ENCODE results near the gene SYT11. TPM values are rescaled to one million over a fixed set of nuclear protein-coding genes. Genes with fewer than 3 reads are reported as not detected.

SYT11 gene
- total RNA-seq, 1 experiment from 2014 or later = 1.9 TPM

DNA sequence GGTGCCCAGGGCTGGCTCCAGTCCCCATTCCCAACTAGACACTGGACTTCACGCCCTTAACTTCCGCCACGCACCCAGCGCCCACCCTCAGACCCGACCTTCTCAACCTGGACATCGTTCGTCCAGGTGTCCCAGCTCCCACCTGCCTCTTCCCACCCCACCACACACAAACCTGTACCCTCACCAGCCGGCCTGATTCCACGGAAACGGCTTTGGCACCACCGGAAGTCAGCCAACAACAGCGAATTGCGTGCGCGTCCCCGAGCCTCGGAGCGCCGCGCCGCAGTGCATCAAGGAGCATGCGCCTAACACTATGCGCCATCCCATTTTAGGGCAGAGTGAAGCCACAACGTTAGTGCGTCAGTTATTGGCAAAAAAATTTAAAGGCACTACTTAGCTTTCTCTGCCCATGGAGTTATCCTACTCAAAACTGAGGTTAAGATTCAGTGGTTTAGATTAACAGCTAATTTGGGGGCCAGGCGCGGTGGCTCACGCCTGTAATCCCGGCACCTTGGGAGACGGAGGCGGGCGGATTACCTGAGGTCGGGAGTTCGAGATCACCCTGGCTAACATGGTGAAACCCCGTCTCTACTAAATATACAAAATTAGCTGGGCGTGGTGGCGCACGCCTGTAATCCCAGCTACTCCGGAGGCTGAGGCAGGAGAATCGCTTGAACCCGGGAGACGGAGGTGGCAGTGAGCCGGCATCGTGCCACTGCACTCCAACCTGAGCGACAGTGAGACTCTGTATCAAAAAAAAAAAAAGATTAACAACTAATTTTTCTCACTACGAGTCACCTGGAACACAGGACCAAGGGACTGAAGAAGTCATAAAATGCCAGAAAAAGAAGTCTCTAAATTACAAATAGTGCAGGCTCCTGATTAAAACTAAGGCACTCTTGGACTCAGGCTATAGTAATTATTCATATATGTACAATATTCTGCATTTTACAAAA lies 2.1 kb upstream of the SYT11 start, which contains the start of gene GON4L:
TSS of gene GON4L (minus strand) at position 240 of the 956 bp plus-strand sequence. CDS start 3,434 bp downstream, outside the sequence.
- in situ Hi-C loops (cut with HindIII; ENCODE audit: low pct_unique_long_range_greater_than_20kb, low sequenced_read_pairs) = no loop called here
- DNase-seq (ENCODE audit: low read depth, low spot score) = peak; percentile 94

DNA sequence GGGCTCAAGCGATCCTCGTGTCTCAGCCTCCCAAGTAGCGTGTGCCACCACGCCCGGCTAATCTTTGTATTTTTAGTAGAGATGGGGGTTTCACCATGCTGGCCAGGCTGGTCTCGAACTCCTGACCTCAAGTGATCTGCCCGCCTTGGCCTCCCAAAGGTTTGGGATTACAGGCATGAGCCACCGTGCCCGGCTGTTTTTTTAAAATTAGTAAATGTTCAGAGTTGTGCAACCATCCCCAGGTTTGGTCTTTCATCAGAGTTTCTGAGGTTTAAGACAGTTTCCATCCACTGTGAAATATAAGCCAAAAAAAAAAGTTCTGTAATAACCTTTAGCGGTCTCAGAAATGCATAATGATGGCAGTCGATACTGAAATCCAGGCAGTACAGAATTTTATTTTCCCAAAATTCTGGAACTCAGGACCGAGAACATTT lies 550 bp upstream of the SYT11 start:
- in situ Hi-C loops (cut with HindIII; ENCODE audit: low pct_unique_long_range_greater_than_20kb, low sequenced_read_pairs) = no loop called here
- no peak for DNase-seq (ENCODE audit: low read depth, low spot score)

DNA sequence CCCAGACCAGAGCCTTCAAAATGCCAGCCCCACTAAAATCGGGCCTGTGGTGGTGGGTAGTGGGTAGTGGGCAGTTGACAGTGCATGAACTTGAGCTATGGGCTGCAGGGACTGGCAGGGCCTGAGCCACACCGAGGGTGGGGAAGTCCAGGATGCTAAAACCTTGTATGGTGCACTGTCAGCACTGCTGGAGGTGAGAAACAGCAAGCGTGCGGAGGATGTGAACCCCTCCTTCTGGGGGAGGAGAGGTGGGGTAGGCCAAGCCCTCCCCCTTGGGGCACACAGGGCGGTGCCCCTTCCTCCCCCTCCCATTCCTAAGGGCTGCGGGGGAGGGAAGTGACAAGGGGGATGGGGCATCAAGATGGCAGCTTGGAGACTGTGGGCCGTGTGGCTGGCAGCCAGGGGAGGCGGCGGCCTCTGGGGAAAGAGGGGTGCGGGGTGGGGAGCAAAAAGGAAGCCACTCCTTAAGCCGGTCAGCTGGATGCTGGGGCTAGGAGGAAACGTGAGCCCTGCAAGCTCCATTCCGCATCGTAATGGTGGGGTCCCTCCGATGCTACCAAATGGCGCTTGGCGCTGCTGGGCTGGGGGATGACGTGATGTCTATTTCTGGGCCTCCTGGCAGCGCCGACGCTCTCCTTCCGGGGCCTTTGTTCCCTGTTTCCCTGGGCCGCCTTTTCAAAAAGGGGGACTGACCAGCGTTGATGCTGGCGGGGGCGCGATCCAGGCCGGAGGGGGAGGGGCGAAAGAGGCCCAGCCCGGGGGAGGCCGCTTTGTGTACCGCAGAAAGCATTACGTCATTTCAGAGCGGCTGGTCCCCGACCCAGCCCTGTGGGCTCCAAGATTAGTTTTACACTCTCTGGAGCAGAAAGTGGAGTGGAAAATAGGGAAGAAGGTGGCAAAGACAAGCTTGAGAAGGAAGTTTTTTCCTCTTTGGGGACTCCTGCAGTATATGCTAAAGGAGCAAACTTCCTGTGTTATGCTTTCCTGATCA lies 809 bp downstream of the SYT11 start:
- DNase-seq (ENCODE audit: low read depth, low spot score) = peak; percentile 15

DNA sequence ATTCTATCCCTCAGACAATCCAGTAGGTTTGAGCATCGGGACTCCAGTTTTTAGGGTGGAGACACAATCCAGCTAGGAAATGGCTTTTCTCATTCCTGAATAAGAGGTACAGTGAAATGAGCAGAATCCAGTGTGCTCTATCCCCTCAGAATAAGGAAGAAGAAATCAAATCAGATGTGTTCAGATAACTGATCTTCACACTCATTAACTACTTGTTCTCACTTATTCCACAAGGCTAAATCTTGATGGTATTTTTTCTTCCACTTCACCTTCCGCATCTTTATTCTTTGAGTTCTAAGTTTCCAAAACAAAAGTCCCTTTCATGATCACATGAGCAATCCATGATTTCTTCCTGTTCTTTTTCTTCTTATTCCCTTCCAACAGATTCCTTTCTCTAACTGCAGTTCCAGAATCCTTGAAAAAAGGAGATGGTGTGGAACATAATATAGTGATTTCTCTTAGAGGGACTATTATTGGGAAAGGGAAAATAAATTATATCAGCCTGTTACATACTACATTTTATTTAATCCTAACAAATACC lies 1.7 kb downstream of the SYT11 start:
- DNase-seq (ENCODE audit: low read depth, low spot score) = peak; percentile 23
- in situ Hi-C loops (cut with HindIII; ENCODE audit: low pct_unique_long_range_greater_than_20kb, low sequenced_read_pairs) = no loop called here

More for the DNA sequence above, 809 bp downstream of the SYT11 start:
- in situ Hi-C loops (cut with HindIII; ENCODE audit: low pct_unique_long_range_greater_than_20kb, low sequenced_read_pairs) = no loop called here

DNA sequence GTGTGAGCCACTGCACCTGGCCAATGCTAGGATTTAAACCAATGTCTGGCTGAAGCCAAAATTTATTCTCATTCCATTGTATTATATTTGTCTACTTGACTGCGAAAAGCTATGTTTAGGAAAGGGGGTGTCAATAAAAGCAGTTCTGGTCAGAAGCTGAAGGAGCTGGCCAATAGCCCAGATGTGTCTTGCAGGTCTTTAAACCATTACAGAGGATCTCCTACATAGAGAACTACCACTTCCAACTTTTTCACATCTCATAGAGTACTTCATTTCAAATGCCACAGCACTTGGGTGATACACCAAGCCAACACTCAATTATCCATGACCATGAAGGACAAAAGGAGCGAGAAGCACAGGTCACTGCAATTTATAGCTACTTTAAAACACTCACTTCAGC lies 2.5 kb downstream of the SYT11 start:
- in situ Hi-C loops (cut with HindIII; ENCODE audit: low pct_unique_long_range_greater_than_20kb, low sequenced_read_pairs) = no loop called here
- no peak for DNase-seq (ENCODE audit: low read depth, low spot score)

DNA sequence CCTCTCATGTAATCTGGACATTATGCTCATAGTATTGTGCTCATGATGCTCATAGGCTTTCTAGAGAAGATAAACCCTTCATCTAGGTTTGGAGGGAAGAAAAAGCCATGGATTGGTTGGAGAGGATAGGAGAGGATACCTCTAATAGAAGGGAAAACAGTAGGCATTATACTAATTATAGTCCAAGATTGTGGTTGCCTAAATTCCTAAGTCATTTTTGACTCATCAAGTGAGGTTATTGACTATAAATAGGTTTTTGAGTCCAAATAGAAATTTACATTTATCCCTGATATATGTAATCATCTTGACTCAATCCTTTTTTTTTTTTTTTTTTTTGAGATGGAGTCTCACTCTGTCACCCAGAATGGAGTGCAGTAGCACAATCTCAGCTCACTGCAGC lies 5.0 kb downstream of the SYT11 start:
- DNase-seq (ENCODE audit: low read depth, low spot score) = no peak
- in situ Hi-C loops (cut with HindIII; ENCODE audit: low pct_unique_long_range_greater_than_20kb, low sequenced_read_pairs) = no loop called here

DNA sequence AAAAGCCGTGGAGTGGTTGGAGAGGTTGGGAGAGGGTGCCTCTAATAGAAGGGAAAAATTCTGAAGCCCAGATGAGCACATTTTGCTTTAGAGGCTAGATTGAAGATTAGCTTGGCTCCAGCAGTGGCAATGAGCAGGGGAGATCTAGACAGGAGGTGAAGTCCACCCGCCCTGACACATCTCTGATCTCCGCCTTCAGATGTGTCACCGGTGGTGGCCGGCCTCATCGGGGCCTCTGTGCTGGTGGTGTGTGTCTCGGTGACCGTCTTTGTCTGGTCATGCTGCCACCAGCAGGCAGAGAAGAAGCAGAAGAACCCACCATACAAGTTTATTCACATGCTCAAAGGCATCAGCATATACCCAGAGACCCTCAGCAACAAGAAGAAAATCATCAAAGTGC lies 8.4 kb downstream of the SYT11 start:
- in situ Hi-C loops (cut with HindIII; ENCODE audit: low pct_unique_long_range_greater_than_20kb, low sequenced_read_pairs) = no loop called here

DNA sequence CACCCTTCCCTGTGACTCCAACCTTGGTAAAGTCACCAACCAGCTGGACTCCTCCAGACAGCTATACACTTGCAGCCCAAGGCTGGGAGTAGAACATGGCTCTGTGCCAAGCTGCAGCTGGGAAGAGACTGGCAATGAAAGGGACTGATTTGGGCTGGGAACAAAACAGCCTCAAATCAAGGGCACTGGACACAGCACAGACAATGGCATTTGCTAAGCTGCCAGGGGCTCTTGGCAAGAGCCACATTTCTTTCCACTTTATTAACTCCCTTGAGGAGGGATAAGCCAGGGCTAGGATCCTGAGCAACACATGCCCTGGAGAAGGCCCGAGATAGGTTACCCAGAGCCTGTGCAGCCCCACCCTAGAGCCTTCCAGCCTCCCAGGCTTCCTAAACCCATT lies 12.0 kb downstream of the SYT11 start:
- in situ Hi-C loops (cut with HindIII; ENCODE audit: low pct_unique_long_range_greater_than_20kb, low sequenced_read_pairs) = no loop called here
- DNase-seq (ENCODE audit: low read depth, low spot score) = peak; percentile 21

More for the DNA sequence above, 8.4 kb downstream of the SYT11 start:
- DNase-seq (ENCODE audit: low read depth, low spot score) = no peak

DNA sequence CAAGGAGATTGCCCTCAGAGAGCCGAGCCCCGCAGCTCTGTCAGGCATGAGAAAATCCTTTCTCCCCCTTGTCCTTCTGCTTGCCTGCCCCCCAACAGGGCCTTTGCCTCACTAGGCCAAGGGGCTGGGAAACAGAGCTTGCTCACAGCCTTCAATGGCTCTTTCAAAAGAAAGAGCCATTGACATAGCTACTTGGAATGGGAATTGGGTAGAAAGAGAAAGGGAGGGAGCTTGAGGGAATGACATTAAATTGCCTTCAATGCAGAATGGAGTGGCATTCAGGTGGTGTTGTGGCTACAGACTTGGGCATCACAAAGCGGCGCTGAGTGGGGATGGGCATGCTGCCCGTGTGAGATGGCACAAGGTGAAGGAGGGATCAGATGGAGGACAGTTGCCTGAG lies 13.2 kb downstream of the SYT11 start:
- DNase-seq (ENCODE audit: low read depth, low spot score) = no peak
- in situ Hi-C loops (cut with HindIII; ENCODE audit: low pct_unique_long_range_greater_than_20kb, low sequenced_read_pairs) = no loop called here

DNA sequence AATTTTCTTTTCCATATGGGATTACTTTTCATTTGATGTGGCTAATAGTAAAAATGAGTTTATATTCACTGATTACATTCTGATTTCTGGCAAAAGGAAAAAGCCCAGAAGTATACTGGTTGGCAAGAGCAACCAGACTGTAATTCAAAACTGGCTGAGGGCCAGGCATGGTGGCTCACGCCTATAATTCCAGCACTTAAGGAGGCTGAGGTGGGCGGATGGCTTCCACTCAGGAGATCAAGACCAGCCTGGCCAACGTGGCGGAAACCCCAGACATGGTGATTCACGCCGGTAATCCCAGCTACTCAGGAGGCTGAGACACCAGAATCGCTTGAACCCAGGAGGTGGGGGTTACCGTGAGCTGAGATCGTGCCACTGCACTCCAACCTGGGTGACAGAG lies 14.5 kb downstream of the SYT11 start:
- in situ Hi-C loops (cut with HindIII; ENCODE audit: low pct_unique_long_range_greater_than_20kb, low sequenced_read_pairs) = no loop called here
- DNase-seq (ENCODE audit: low read depth, low spot score) = no peak

DNA sequence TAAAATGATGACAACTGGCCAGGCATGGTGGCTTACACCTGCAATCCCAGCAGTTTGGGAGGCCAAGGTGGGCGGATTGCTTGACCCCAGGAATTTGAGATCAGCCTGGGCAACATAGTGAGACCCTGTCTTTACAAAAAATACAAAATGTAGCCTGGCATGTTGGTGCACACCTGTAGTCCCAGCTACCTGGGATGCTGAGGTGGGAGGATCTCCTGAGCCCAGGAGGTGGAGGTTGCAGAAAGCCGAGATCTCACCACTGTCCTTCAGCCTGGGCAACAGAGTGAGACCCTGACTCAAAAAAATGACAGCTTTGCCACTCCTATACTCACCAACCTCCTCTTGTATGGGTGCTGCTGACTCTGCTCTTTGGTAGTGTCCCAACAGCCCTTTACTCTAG lies 18.6 kb downstream of the SYT11 start:
- no peak for DNase-seq (ENCODE audit: low read depth, low spot score)
- in situ Hi-C loops (cut with HindIII; ENCODE audit: low pct_unique_long_range_greater_than_20kb, low sequenced_read_pairs) = no loop called here

DNA sequence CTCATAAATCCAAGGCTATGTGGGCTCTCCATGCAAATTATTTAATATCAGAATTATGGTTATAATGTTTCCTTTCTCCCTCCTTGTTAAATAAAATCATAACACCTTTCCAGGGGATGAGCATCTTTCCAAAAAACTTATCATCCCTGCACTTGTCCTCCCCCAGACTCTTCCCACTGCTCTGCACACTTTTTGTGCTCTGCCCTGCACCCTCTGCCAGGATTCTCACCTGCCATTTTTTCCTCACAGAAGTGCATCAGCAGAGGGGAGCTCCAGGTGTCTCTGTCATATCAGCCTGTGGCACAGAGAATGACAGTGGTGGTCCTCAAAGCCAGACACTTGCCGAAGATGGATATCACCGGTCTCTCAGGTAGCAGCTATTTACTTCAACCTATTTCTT lies 20.9 kb downstream of the SYT11 start:
- in situ Hi-C loops (cut with HindIII; ENCODE audit: low pct_unique_long_range_greater_than_20kb, low sequenced_read_pairs) = no loop called here
- DNase-seq (ENCODE audit: low read depth, low spot score) = no peak

DNA sequence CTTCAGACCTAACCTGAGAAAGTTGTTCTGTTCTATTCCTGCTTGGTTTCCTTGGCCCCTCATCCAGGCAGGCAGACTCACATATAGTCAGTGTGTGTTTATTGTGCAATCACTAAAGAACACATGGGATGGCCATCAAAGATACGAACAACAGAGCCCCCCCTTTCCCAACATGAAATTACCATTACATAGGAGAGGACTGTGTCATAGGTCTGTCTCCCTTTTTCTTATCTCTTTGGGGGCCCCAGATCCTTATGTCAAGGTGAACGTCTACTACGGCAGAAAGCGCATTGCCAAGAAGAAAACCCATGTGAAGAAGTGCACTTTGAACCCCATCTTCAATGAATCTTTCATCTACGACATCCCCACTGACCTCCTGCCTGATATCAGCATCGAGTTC lies 21.6 kb downstream of the SYT11 start:
- in situ Hi-C loops (cut with HindIII; ENCODE audit: low pct_unique_long_range_greater_than_20kb, low sequenced_read_pairs) = no loop called here
- no peak for DNase-seq (ENCODE audit: low read depth, low spot score)

DNA sequence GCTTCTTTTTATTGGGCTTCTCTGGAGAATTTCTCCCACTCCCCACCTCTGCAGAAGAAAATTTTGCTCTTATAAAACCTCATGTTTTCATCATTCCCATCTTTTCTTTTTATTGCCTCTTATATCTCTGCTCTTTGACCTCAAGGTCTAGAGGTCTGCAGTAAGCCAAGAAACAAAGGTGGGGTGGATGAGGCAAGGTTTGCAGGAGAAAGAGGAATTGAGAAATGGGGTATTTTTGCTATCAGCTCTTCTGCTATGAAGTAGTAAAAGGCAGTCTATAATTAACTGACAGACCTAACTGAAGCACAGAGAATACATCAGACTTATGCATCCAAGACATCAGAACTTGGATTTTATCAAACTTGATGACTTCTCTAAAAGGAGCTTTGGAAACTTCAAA lies 22.9 kb downstream of the SYT11 start:
- in situ Hi-C loops (cut with HindIII; ENCODE audit: low pct_unique_long_range_greater_than_20kb, low sequenced_read_pairs) = no loop called here
- no peak for DNase-seq (ENCODE audit: low read depth, low spot score)

DNA sequence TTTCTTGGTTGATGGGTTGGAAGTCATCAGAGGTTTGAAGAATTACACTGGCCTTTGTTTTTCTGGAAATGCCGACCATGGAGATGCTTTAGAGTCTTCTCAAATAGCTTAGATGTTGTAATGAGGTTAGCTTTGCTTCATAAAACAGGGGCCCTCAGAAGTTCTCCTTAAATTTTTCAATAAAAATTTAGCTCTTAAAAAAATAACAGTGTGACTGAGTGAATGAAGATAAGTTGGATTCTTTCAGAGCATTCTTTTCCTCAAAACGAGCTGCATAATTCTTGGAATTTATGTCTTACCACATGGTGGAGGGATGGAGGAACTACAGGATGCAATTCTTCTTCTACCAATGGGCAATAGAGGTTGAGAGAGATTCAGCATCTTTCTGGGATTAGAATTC lies 23.4 kb downstream of the SYT11 start:
- in situ Hi-C loops (cut with HindIII; ENCODE audit: low pct_unique_long_range_greater_than_20kb, low sequenced_read_pairs) = no loop called here
- DNase-seq (ENCODE audit: low read depth, low spot score) = no peak

DNA sequence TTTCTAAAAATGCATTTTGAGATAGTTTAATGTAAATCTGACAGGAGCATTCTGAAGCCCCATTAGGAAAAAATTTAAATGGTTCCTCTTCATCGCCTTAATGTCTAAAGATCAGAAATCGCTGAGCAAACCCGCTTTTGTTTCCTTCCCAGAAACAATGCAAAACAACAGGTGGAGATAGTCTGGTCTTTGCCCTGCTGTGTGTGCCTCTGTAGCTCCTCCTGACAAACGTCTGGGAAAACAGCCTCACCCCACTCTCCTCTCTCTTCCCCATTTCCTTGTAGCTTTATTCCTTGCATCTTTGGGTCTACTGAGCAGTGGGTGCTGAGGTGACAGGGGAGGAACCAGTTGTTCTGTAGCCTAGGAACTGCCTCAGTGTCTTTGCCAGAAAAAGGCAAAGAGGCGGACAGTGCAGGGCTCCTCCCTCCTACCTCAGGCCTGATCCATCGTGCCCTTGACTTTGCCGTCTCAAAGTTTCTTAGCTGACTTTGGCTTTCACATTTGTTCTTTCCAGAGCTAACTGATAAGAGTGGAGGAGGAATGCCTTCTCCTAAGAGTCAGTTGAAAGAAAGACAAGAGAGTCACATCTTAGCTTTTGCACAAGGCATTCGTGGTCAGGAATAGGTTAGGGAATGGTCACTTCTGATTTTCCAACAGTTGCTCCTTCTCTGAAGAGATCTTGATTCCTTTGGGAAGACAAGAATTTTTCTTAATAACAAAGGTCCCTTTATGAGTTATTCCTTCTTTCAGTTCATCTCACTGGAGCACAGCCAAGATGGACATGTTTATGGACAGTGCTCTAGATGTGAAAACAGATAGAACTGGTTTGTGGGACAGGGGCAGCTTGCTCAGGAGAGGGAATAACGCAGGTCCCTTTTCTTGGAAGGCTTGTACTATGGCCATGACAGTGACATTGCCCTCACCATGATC lies 24.9 kb downstream of the SYT11 start:
- peak; percentile 83 for DNase-seq (ENCODE audit: low read depth, low spot score)
- in situ Hi-C loops (cut with HindIII; ENCODE audit: low pct_unique_long_range_greater_than_20kb, low sequenced_read_pairs) = no loop called here

DNA sequence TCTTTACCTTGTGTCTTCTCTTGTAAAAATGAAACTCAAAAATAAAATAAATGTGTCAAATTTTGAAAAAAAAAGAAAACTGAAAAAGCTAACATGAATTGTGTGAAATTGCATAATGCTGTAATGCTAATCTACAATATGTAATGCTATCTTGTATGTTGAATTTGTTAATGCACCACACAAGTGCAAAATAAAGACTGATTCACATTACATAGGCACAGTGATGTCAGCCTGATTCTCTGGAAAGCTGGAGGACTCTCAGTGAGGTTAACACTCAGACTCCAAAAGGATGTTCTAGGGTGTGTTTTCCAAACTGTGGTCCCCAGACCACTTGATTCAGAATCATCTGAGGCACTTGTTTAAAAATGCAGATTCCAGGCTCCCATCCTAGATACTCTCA lies 25.6 kb downstream of the SYT11 start:
- in situ Hi-C loops (cut with HindIII; ENCODE audit: low pct_unique_long_range_greater_than_20kb, low sequenced_read_pairs) = no loop called here
- DNase-seq (ENCODE audit: low read depth, low spot score) = no peak

All from SK-MEL-5 (cell line).